NCI-H748 (cell line): ENCODE data around the gene GRK1.

ENCODE experiments used
- DNase-seq: peaks from one replicate; lab custom pipeline; 2025; ENCODE audit not compliant: unreplicated experiment; lab: John Stamatoyannopoulos, UW

GRK1 gene

DNA sequence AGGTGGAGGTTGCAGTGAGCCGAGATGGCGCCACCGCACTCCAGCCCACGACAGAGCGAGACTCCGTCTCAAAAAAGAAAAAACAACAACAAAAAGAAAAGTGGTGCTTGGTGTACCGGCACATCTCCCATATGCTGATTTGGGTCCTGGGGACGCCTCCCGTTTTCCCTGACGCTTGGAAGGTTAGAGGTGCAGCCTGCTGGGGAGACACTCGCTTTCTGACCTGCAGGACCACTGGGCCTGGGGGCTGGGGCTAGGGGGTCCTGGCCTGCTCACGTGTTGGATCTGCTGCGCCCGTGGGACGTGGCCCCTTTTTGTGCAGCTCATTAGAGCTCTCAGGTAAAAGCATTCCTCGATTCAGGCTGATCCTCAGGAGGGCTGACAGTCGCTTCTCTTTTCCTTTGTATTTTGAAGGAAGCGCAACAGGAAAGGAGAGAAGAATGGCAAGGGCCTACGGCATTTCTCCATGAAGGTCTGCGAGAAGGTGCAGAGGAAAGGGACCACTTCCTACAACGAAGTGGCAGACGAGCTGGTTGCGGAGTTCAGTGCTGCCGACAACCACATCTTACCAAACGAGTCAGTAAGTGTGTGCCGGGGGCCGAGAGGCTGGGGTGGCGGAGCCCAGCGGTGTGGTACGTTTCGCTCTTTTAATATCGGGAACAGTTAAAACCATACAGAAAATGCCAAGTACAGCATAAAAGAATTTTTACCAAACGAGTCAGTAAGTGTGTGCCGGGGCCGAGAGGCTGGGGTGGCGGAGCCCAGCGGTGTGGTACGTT, 34.1 kb upstream of the GRK1 start:
- DNase-seq: no peak

- DNase-seq: no peak
Measured at GRCh38 chr13:113633485-113633873, 33.5 kb upstream of the GRK1 start.

GRCh38 chr13:113634279-113635047, 32.6 kb upstream of the GRK1 start:
- no peak for DNase-seq

- no peak for DNase-seq
Measured at GRCh38 chr13:113635048-113635420, 32.0 kb upstream of the GRK1 start.

- DNase-seq: no peak
Measured at GRCh38 chr13:113635709-113636108, 31.3 kb upstream of the GRK1 start.

DNA sequence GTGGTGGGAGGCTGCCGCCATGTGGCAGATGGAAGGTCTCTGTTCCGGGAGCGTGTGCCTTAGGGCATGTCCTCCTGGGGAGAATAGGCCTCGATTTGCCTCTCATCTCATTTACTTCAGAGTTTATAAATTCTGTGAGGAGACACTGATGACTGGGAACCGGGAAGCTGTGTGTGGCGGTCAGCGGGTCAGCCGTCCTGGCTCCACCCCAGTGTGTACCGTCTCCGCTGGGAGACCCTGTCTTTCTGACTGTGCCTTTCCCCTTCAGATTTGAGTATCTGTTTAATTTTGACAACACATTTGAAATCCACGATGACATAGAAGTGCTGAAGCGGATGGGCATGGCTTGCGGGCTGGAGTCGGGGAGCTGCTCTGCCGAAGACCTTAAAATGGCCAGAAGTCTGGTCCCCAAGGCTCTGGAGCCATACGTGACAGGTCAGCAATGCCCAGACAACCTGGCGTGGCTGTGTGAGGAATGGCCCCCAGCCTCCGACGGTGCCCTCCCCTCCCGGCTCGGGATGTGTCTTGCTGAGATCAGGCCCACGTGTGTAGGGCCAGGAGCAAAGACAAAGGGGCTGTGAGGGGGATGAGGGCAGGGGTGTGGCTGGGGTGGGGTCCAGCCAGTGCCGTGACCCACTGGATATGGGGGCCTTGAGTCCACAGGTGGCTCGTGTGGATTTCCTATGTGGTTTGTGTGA, 30.6 kb upstream of the GRK1 start:
- DNase-seq: no peak

- no peak for DNase-seq
Measured at GRCh38 chr13:113637262-113638160, 29.5 kb upstream of the GRK1 start.

- no peak for DNase-seq
Measured at GRCh38 chr13:113638173-113638746, 28.8 kb upstream of the GRK1 start.

GRCh38 chr13:113638806-113639205, 28.2 kb upstream of the GRK1 start:
- no peak for DNase-seq

DNA sequence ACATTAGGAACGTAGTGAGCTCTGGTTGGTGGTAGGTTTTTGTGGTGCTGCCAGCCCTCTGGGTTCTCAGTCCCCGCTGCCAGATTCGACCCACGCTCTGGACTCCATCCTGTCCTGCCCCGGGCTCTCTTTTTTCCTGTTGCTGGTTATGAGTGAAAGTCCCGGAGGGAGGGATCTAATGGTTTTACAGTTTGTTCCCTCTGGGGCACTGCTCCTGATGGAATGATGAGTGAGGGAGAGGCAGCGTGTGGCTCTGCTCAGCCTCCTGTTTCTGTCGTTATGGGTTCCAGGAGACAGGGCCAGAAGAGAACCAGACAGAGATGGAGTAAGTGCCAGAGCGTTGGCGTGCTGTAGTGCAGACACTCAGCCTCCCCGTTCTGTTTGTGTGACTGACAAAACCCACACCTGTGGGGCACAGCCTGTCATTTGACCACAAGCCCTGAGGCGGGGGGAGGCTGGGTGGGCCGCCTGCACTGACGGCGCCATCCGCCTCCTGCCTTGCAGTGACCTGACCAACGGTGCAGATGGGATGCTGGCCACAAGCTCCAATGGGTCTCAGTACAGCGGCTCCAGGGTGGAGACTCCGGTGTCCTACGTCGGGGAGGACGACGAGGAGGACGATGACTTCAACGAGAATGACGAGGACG, 27.3 kb upstream of the GRK1 start:
- no peak for DNase-seq

- no peak for DNase-seq
Measured at GRCh38 chr13:113641426-113641825, 25.6 kb upstream of the GRK1 start.

DNA sequence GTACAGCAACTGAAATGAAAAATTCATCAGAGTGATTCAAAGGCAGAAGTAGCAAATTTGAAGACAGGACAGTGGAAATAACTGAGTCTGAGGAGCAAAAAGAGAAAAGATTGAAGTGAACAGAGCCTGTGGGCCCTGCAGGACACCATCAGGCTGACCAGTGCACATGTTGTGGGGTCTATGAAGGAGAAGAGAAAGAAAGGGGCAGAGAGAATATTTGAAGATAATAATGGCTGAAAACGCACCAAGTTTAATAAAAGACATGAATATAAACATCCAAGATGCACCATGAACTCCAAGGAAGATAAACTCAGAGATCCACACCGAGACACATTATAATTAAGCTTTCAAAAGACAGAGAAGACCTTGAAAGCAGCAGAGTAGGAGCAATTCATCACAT, 24.5 kb upstream of the GRK1 start:
- DNase-seq: no peak

DNA sequence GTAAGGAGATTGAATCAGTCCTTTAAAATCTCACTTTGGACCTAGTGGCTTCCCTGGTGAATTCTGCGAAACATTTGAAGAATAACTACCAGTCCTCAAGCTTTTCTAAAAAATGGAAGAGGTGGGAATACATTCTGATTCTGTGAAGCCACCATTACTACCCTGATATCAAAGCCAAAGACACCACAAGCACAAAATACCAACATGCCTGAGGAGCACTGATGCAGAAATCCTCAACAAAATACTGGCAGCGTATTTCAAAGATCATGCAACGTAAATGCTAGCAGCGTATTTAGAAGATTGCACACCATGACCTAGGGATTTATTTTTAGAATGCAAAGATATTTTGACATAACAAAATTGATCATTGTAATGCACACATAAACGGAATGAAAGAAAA, 23.4 kb upstream of the GRK1 start:
- DNase-seq: no peak

DNA sequence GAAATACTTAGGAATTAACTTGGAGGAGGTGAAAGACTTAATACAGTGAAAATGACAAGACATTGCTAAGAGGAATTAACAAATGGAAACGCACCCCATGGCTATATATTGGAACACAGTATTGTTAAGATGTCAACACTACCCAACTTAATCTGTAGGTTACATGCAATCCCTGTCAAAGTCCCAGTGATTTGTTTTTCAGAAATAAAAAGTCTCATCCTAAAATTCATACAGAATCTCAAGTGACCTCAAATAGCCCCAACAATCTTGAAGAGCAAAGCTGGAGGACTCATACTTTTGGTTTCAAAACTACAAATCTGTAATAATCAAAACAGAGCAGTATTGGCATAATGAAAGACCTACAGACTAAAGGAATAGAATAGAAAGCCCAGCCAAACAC, 22.2 kb upstream of the GRK1 start:
- no peak for DNase-seq

DNA sequence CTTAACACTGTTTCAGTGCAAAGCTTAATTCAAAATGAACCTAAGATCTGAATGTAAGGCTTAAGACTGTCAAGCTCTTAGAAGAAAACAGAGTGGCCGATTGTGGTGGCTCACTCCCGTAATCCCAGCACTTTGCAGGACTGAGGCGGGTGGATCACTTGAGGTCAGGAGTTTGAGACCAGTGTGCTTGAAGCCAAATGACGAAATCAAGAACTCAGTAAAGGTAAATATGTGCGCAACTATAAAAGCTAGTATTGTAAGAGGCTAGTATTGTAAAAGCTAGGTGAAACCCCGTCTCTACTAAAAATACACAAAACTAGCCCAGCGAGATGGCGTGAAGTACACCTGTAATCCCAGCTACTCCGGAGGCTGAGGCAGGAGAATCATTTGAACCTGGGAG, 21.7 kb upstream of the GRK1 start:
- DNase-seq: no peak

- peak; percentile 28 for DNase-seq
Measured at GRCh38 chr13:113646376-113646775, 20.6 kb upstream of the GRK1 start.

- no peak for DNase-seq
Measured at GRCh38 chr13:113646921-113647340, 20.1 kb upstream of the GRK1 start.

- peak; percentile 90 for DNase-seq
Measured at GRCh38 chr13:113647351-113648215, 19.4 kb upstream of the GRK1 start.

GRCh38 chr13:113648216-113648610, 18.8 kb upstream of the GRK1 start:
- no peak for DNase-seq
